Measurements from ENCODE around the gene EIF6.

GRCh38 chr20:35248641-35249475 lies 35.7 kb downstream of the EIF6 start:
- TF ChIP-seq, protein P1, sequence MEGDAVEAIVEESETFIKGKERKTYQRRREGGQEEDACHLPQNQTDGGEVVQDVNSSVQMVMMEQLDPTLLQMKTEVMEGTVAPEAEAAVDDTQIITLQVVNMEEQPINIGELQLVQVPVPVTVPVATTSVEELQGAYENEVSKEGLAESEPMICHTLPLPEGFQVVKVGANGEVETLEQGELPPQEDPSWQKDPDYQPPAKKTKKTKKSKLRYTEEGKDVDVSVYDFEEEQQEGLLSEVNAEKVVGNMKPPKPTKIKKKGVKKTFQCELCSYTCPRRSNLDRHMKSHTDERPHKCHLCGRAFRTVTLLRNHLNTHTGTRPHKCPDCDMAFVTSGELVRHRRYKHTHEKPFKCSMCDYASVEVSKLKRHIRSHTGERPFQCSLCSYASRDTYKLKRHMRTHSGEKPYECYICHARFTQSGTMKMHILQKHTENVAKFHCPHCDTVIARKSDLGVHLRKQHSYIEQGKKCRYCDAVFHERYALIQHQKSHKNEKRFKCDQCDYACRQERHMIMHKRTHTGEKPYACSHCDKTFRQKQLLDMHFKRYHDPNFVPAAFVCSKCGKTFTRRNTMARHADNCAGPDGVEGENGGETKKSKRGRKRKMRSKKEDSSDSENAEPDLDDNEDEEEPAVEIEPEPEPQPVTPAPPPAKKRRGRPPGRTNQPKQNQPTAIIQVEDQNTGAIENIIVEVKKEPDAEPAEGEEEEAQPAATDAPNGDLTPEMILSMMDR (conservative IDR thresholded peaks at IDR 0.05 in 1 of 2, IDR thresholded peaks at IDR 0.05 in 1 of 2; ENCODE audit: low read depth in 1 of 2, low read length in 2 of 2): no peak
- TF ChIP-seq EZH2 (IDR thresholded peaks at IDR 0.05; ENCODE audit: low read length, missing control alignments): no peak
